ENCODE results near the gene HPS1.

Gene HPS1

DNA sequence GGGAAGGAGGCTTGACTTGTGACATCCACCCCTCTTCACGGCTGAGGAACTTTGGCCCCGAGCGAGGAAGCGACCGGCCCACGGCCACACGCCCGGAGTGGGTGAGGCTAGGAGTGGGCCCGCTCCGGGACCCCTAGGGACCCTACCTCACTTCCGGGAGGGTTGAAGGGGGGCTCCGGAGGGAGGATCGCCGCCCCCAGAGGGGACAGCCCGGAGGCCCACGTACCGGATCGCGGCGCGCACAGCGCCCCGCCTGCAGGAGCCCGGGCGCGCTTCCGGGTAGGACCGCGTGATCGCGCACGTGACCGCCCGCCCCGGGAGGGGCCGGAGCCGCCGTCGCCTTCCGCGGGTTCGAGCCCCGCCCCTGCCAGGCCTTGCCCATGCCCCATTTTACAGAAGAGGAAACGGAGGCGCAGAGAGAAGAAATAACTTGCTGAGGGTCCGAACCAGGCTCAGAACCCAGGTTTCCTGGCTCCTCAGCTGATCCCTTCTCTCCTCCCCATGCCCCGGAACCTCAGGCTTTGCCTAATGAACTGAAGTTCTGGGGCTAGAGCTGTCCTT, at the start of gene HPS1:
TSS of gene HPS1 (minus strand) at position 275 of the 561 bp plus-strand sequence. CDS start 3,695 bp downstream, outside the sequence.
- DNase-seq (ENCODE audit: low spot score): peak; percentile 60

GRCh38 chr10:98492763-98493162, 46.0 kb upstream of the HPS1 start:
- no peak for DNase-seq (ENCODE audit: low spot score)

- no peak for DNase-seq (ENCODE audit: low spot score)
Measured at GRCh38 chr10:98489561-98490481, 43.1 kb upstream of the HPS1 start.

GRCh38 chr10:98488669-98489430, 42.1 kb upstream of the HPS1 start:
- DNase-seq (ENCODE audit: low spot score): no peak

GRCh38 chr10:98487649-98488048, 40.9 kb upstream of the HPS1 start:
- DNase-seq (ENCODE audit: low spot score): no peak

GRCh38 chr10:98486421-98486820, 39.7 kb upstream of the HPS1 start:
- DNase-seq (ENCODE audit: low spot score): peak; percentile 14

DNA sequence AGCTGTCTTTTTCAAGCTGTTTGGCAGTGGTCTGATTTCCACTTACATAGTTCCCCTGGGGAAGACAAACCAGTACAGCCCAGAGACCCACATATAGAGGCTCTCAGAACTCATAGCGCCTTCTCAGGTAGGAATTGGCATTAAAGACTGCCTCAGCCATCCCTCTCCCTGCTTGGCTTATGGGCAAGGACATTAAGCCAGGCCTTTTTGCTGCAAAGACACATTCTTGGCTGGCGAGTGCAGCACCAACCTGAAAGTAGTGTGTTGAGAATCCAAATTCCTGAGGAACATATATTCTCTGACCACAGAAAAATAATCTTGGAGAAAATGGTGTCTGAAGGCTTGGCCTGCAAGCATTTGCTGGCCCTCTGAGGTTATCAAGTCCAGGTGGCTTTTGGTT, 39.2 kb upstream of the HPS1 start:
- no peak for DNase-seq (ENCODE audit: low spot score)

- no peak for DNase-seq (ENCODE audit: low spot score)
Measured at GRCh38 chr10:98483658-98484057, 36.9 kb upstream of the HPS1 start.

GRCh38 chr10:98482096-98482495, 35.4 kb upstream of the HPS1 start:
- no peak for DNase-seq (ENCODE audit: low spot score)

DNA sequence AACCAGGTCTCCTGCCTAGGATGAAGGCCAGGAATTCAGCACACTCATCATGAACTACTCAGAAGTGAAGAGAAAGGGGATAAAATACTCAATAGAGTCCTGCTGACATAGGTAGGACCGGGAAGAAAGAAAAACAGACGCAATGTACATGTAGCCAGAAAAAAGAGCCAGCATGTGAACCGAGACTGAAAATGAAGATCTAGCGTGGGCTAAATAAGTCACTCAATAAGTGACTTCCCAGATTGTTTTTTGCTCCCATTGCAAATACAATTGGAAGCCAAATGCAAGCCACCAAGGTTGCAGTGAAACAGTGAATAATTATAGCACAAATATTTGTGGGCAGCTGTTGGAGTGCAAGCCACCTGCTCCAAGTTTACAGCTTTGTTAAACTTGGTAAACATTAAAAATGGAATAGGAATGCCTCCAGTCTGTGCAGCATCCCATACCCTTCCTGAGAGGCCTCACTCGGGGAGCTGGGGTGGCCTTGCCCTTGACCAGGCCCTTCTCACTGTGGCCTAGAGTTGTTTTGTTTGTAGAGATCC, 34.7 kb upstream of the HPS1 start:
- DNase-seq (ENCODE audit: low spot score): no peak

- no peak for DNase-seq (ENCODE audit: low spot score)
Measured at GRCh38 chr10:98478430-98479222, 31.9 kb upstream of the HPS1 start.

DNA sequence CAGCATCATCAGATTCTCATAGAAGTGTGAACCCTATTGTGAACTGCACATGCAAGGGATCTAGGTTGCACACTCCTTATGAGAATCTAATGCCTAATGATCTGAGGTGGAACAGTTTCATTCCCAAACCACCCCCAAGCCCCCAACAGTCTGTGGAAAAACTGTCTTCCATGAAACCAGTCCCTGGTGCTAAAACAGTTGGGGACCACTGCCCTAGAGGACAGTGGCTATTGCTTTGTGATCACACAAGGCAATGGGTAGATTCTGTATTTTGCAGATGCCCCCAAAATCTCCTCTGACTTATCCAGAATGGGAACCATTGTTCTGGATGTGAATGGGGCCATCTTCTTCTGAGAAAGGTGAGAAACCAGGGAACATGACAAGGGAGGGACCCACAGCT, 31.1 kb upstream of the HPS1 start:
- DNase-seq (ENCODE audit: low spot score): no peak

GRCh38 chr10:98474628-98475027, 27.9 kb upstream of the HPS1 start:
- DNase-seq (ENCODE audit: low spot score): no peak

DNA sequence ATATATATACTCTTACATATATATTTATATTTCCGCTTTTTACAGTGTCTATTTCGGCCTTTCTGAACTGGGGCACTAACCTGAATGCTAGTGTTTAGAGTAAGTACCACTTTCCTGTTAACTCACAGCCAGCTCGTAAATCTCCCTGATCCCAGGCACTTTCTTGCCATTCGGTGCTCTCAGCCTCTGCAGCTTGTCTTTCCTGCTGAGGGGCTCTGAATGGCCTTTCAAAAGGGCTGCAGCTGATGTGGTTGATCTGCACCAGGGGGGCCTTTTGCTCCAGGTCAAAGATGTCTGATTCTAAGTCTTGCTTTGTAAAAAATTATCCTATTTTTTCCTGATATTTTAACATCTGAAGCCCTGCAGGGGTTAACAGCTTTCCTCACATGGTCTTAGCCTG, 25.5 kb upstream of the HPS1 start:
- no peak for DNase-seq (ENCODE audit: low spot score)

- no peak for DNase-seq (ENCODE audit: low spot score)
Measured at GRCh38 chr10:98470850-98471249, 24.1 kb upstream of the HPS1 start.

DNA sequence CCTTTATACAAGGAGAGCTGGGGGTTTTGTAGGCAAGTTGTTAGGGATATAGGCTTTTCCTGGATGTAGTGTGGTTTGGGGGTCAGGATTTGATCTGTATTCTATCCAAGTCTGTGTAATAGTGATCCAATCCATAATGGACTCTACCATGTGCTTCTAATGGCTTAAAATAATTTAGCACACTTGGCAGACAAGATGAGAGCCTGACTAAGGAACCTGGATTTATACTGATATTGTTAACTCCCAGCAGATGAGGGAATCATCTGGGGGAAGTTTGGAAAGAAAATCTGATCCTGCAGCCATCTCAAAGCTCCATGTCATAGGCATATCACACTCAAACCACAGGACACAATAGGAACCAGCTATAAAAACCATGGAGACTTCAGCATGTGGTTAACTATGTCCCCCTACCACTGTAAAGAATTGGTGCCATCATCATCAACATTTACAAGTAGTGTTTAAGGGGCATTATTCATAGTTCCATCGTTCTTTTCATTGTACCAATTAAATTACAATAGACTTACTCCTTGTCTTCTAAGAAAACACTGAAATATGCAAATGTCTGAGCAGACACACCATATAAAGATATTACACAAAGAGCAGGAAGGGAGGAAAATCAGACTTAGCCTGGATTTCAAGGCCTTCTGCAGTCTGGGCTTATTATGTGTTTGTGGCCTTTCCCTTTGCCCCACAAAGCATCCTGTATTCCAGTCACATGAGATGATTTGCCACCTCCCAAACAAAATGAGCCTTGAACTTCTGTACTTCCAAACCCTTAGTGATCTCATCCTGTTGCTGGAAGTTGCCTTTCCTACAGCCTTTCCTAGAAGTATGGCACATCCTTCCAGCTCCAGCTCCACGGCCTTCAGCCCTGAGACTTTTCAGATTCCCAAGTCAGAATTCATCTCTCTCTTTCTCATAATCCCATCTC, 22.5 kb upstream of the HPS1 start:
- DNase-seq (ENCODE audit: low spot score): no peak

- peak; percentile 46 for DNase-seq (ENCODE audit: low spot score)
Measured at GRCh38 chr10:98467506-98468318, 21.0 kb upstream of the HPS1 start.

DNA sequence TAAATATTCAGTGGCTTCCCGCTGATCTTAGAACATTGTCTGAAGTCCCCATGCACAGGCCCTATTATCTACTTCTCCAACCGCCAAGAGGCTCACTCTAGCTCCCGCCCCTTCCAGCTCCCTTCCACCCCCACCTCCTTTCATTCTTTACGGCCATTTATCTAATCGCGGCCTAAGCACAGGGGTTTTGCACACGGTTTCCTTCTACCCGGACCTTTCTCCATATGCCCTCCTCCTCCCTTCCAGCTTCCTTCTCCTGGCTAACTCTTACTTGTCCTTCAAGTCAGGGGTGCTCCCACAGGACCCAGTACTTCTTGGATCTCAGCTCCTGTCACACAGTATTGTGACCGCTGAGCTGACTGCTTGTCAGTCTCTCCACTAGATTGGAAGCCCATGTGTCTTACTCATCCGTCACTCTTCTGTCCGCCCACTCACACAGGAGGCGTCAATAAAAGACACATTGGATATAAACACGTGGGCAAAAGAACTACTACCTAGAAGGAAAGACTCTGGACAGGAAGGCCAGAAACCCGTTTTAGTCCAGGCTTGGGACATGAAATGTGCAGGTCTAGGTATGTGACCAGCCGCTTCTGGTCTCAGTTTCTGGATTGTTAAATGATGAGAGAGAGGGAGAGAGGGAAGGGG, 20.2 kb upstream of the HPS1 start:
- DNase-seq (ENCODE audit: low spot score): no peak

DNA sequence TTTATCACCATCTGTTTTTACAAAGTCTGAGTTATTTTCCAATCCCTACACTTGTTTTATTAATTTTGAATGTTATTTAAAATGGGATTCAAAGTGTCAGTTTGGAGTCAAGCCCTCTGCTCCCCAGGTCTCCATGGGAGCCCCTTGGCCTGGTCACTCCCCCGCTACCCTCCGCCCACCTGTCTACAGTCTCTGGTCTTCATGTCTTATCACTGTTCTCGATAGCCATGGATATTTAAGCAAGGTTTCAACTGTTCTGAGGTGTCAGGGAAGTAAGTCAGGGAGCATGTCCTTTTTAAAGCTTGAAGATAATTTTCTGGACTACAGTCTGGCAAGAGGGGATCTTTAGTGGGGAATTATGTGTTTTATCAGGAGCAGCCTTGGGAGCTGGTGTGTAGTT, 19.1 kb upstream of the HPS1 start:
- no peak for DNase-seq (ENCODE audit: low spot score)

All from kidney capillary endothelial cell (primary cell).